SK-N-SH (cell line): Measurements from ENCODE around the gene UNKL.

Experiments used
- CTCF ChIP-seq: fragments of 200-600 bp; sonication (generic); IDR thresholded peaks from 2 replicates; pipeline ENCODE4 v1.6.1; 2017; ENCODE audit warnings: antibody characterized with exemption, mild to moderate bottlenecking, moderate library complexity
- EZH2phosphoT487 ChIP-seq: fragments of 200-600 bp; sonication (generic); IDR thresholded peaks from 2 replicates; pipeline ENCODE4 v1.6.1; 2017; ENCODE audit warnings: low read depth, mixed run types, mild to moderate bottlenecking, antibody characterized with exemption, moderate library complexity, borderline replicate concordance
- GABPA ChIP-seq: IDR thresholded peaks from 2 replicates; pipeline ENCODE4 v1.4.0; 2012; ENCODE audit warnings: low read depth, mild to moderate bottlenecking
- NFIC ChIP-seq: IDR thresholded peaks from 2 replicates; pipeline ENCODE4 v1.4.0; 2012; ENCODE audit warnings: borderline replicate concordance
- POLR2AphosphoS5 ChIP-seq: IDR thresholded peaks from 2 replicates; pipeline ENCODE4 v1.6.1; 2012; ENCODE audit warnings: low read depth, low read length
- RFX5 ChIP-seq: IDR thresholded peaks from 2 replicates; pipeline ENCODE4 v1.6.1; 2012; ENCODE audit warnings: mild to moderate bottlenecking, improper control_type of control experiment, low read length
- USF1 ChIP-seq: IDR thresholded peaks from 2 replicates; pipeline ENCODE4 v1.4.0; 2012; ENCODE audit warnings: low read depth, borderline replicate concordance
- USF2 ChIP-seq: fragments of 150-350 bp; IDR thresholded peaks from 2 replicates; pipeline ENCODE4 v1.6.1; 2017; ENCODE audit warnings: antibody characterized with exemption, low read length, low read depth, borderline replicate concordance

- no peak for TF ChIP-seq POLR2AphosphoS5
- no peak for TF ChIP-seq USF2
- TF ChIP-seq EZH2phosphoT487 = no peak
- no peak for TF ChIP-seq USF1
- TF ChIP-seq CTCF = peak; percentile 45
- TF ChIP-seq GABPA = no peak
- no peak for TF ChIP-seq NFIC
- no peak for TF ChIP-seq RFX5
Measured at GRCh38 chr16:1330260-1330914, 84.1 kb downstream of the UNKL start.
